Liver (tissue), 9 donors: ENCODE data around the gene ATG4B. TPM values are rescaled to one million over a fixed set of nuclear protein-coding genes. Genes with fewer than 3 reads are reported as not detected.

Source experiments
- DNase-seq: peaks from one replicate; pipeline ENCODE4 v3.0.0-alpha.2; 2017; ENCODE audit warnings: low spot score
- H3K27ac ChIP-seq, 2 donors: one replicate each; pipeline ENCODE4 v1.7.0; 2013; ENCODE audit warnings: inconsistent platforms in 2 of 2, low read length in 2 of 2, control low read depth in 1 of 2, low read depth in 1 of 2, mild to moderate bottlenecking in 1 of 2
- H3K27me3 ChIP-seq, 4 donors: one replicate each; pipeline versions ENCODE4 v1.6.1 to v1.7.0; 2013; ENCODE audit warnings: low read length in 3 of 4, inconsistent platforms in 1 of 4, mild to moderate bottlenecking in 1 of 4, moderate library complexity in 1 of 4; ENCODE audit not compliant: control insufficient read depth in 4 of 4, insufficient read depth in 4 of 4
- H3K36me3 ChIP-seq, 4 donors: one replicate each; pipeline versions ENCODE4 v1.6.1 to v1.7.0; 2013; ENCODE audit warnings: low read length in 3 of 4, mild to moderate bottlenecking in 3 of 4, low read depth in 1 of 4, moderate library complexity in 1 of 4; ENCODE audit not compliant: control insufficient read depth in 4 of 4, insufficient read depth in 3 of 4
- H3K4me1 ChIP-seq, 4 donors: one replicate each; pipeline versions ENCODE4 v1.6.1 to v1.7.0; 2013; ENCODE audit warnings: low read length in 3 of 4, mild to moderate bottlenecking in 3 of 4, moderate library complexity in 1 of 4; ENCODE audit not compliant: control insufficient read depth in 4 of 4, insufficient read depth in 4 of 4
- H3K4me3 ChIP-seq, 3 donors: one replicate each; pipeline versions ENCODE4 v1.6.1 to v1.7.0; 2013; ENCODE audit warnings: low read length in 3 of 3, control low read depth in 1 of 3, low read depth in 1 of 3, mild to moderate bottlenecking in 1 of 3
- H3K9ac ChIP-seq, 2 donors: one replicate each; pipeline ENCODE4 v1.7.0; 2013; ENCODE audit warnings: low read length in 2 of 2, mild to moderate bottlenecking in 2 of 2, moderate library complexity in 2 of 2, control low read depth in 1 of 2, low read depth in 1 of 2
- H3K9me3 ChIP-seq, 4 donors: one replicate each; pipeline versions ENCODE4 v1.6.1 to v1.7.0; 2013; ENCODE audit warnings: low read length in 3 of 4; ENCODE audit not compliant: control insufficient read depth in 4 of 4
- CTCF ChIP-seq: fragments of 150-350 bp; IDR thresholded peaks from 2 replicates; pipeline ENCODE4 v1.5.1; 2017; ENCODE audit warnings: improper control_type of control experiment, low read depth, low read length; ENCODE audit not compliant: missing input control
- EGR1 ChIP-seq, 2 donors: IDR thresholded peaks; 2 replicates each; pipeline ENCODE4 v1.6.1; 2016 to 2018; ENCODE audit warnings: antibody characterized with exemption in 2 of 2, low read depth in 2 of 2
- FOXA1 ChIP-seq: IDR thresholded peaks from 2 replicates; pipeline ENCODE4 v1.6.1; 2016; ENCODE audit warnings: antibody characterized with exemption
- FOXA2 ChIP-seq: IDR thresholded peaks from 2 replicates; pipeline ENCODE4 v1.6.1; 2016; ENCODE audit warnings: antibody characterized with exemption
- GABPA ChIP-seq, 2 donors: IDR thresholded peaks in 1 of 2; conservative IDR thresholded peaks in 1 of 2; 2 replicates each; pipeline ENCODE4 v1.6.1; 2016; ENCODE audit warnings: antibody characterized with exemption in 2 of 2, mild to moderate bottlenecking in 1 of 2, moderate library complexity in 1 of 2
- HNF4A ChIP-seq, 2 donors: conservative IDR thresholded peaks; 2 replicates each; pipeline ENCODE4 v1.6.1; 2016; ENCODE audit warnings: antibody characterized with exemption in 2 of 2, mild to moderate bottlenecking in 2 of 2
- HNF4G ChIP-seq: IDR thresholded peaks from 2 replicates; pipeline ENCODE4 v1.6.1; 2016; ENCODE audit warnings: antibody characterized with exemption
- JUND ChIP-seq, 2 donors: IDR thresholded peaks; 2 replicates each; pipeline ENCODE4 v1.6.1; 2016; ENCODE audit warnings: antibody characterized with exemption in 2 of 2
- NR2F2 ChIP-seq: IDR thresholded peaks from 2 replicates; pipeline ENCODE4 v1.6.1; 2016; ENCODE audit warnings: antibody characterized with exemption
- RAD21 ChIP-seq, 2 donors: IDR thresholded peaks; 2 replicates each; pipeline ENCODE4 v1.6.1; 2016; ENCODE audit warnings: antibody characterized with exemption in 2 of 2, mild to moderate bottlenecking in 2 of 2
- REST ChIP-seq: IDR thresholded peaks from 2 replicates; pipeline ENCODE4 v1.6.1; 2016; ENCODE audit warnings: antibody characterized with exemption, mild to moderate bottlenecking
- RXRA ChIP-seq, 2 donors: IDR thresholded peaks; 2 replicates each; pipeline ENCODE4 v1.6.1; 2017 to 2018; ENCODE audit warnings: antibody characterized with exemption in 2 of 2, mild to moderate bottlenecking in 1 of 2
- SP1 ChIP-seq: IDR thresholded peaks from 2 replicates; pipeline ENCODE4 v1.6.1; 2018; ENCODE audit warnings: antibody characterized with exemption, mild to moderate bottlenecking
- TAF1 ChIP-seq: conservative IDR thresholded peaks from 2 replicates; pipeline ENCODE4 v1.6.1; 2016; ENCODE audit warnings: antibody characterized with exemption, mild to moderate bottlenecking
- YY1 ChIP-seq: IDR thresholded peaks from 2 replicates; pipeline ENCODE4 v1.6.1; 2016; ENCODE audit warnings: antibody characterized with exemption, mild to moderate bottlenecking
- ZBTB33 ChIP-seq: IDR thresholded peaks from 2 replicates; pipeline ENCODE4 v1.6.1; 2016; ENCODE audit warnings: antibody characterized with exemption
- WGBS: extraction: QIAGEN DNeasy Blood & Tissue Kit; methylation state at CpG from one replicate; pipeline ENCODE4 v1.1.7; 2013; 5-methylcytosine and 5-hydroxymethylcytosine counted together
- polyA plus RNA-seq, 2 donors: library from polyadenylated mRNA; stranded (reverse) in 1 of 2; unstranded in 1 of 2; fragments of 200-250 nt in 1 of 2; fragments of >200 nt in 1 of 2; fragmentation: Nextera tagmentation in 1 of 2; extraction: Ambion mirVana in 1 of 2; gene quantifications; one replicate each; pipeline versions ENCODE4 v1.2.1 to v1.2.3, GENCODE V29; 2013 to 2015
- total RNA-seq, 2 donors: library from RNA; depleted of rRNA; stranded (reverse); fragments of >200 nt; gene quantifications; one replicate each; pipeline ENCODE4 v1.2.3, GENCODE V29; 2014
- TF ChIP-seq, protein P1 (sequence below): IDR thresholded peaks from 2 replicates; pipeline ENCODE4 v1.6.1; 2016; ENCODE audit warnings: antibody characterized with exemption
- TF ChIP-seq, protein P2 (sequence below): IDR thresholded peaks from 2 replicates; pipeline ENCODE4 v1.6.1; 2016; ENCODE audit warnings: antibody characterized with exemption
- donor health status: healthy.
- donor health status: healthy.
- donor health status: healthy.
- donor health status: healthy.
- donor health status: healthy.

ATG4B gene
- total and polyA plus RNA-seq, 4 donors: 31.0 to 50.3 (median 37.7) TPM

- no peak overlapping the region for H3K9ac ChIP-seq
- H3K4me1 ChIP-seq: no peaks in the 10 kb centered on the region
- H3K27me3 ChIP-seq: no peaks in the 10 kb centered on the region
- H3K9me3 ChIP-seq: no peaks in the 10 kb centered on the region
- DNase-seq: no peak
- H3K4me3 ChIP-seq: no peak overlapping the region
- no peak for TF ChIP-seq SP1
- no peak for TF ChIP-seq GABPA (IDR thresholded peaks at IDR 0.05 in 1 of 2, conservative IDR thresholded peaks at IDR 0.05 in 1 of 2)
- TF ChIP-seq RXRA (IDR thresholded peaks at IDR 0.05): no peak
- TF ChIP-seq RAD21 (IDR thresholded peaks at IDR 0.05): no peak
- no peak for TF ChIP-seq HNF4G
- no peak for TF ChIP-seq EGR1 (IDR thresholded peaks at IDR 0.05; ENCODE audit: low read depth in 2 of 2)
- no peak for TF ChIP-seq FOXA2
- no peak for TF ChIP-seq FOXA1
- no peak for TF ChIP-seq CTCF
- TF ChIP-seq, protein P1, sequence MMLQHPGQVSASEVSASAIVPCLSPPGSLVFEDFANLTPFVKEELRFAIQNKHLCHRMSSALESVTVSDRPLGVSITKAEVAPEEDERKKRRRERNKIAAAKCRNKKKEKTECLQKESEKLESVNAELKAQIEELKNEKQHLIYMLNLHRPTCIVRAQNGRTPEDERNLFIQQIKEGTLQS: no peak
- TF ChIP-seq, protein P2, sequence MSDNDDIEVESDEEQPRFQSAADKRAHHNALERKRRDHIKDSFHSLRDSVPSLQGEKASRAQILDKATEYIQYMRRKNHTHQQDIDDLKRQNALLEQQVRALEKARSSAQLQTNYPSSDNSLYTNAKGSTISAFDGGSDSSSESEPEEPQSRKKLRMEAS: no peak
- no peak for TF ChIP-seq JUND (IDR thresholded peaks at IDR 0.05)
- no peak for TF ChIP-seq HNF4A (conservative IDR thresholded peaks at IDR 0.05)
- TF ChIP-seq YY1: no peak
- TF ChIP-seq TAF1: no peak
- TF ChIP-seq ZBTB33: no peak
- no peak for TF ChIP-seq REST
- TF ChIP-seq NR2F2: no peak
- H3K27ac ChIP-seq: no peak overlapping the region
- WGBS: 95% methylated on average over 6 of the region's 6 CpGs
- peaks cover 4 to 33% (median 24%) of the 10 kb centered on the region in 4 donors for H3K36me3 ChIP-seq
Measured at GRCh38 chr2:241597561-241597960, 39.9 kb upstream of the ATG4B start.
